Measurements from ENCODE around the gene FAM168A.

- TF ChIP-seq CTCF (IDR thresholded peaks at IDR 0.05; ENCODE audit: low read length) (peak; percentile 66), EZH2 (optimal IDR thresholded peaks at IDR 0.05; ENCODE audit: low read depth, low read length) (no peak)
Measured at GRCh38 chr11:73393479-73394415, 204.2 kb downstream of the FAM168A start.
